ENCODE results near the gene CDK14.

Gene CDK14

DNA sequence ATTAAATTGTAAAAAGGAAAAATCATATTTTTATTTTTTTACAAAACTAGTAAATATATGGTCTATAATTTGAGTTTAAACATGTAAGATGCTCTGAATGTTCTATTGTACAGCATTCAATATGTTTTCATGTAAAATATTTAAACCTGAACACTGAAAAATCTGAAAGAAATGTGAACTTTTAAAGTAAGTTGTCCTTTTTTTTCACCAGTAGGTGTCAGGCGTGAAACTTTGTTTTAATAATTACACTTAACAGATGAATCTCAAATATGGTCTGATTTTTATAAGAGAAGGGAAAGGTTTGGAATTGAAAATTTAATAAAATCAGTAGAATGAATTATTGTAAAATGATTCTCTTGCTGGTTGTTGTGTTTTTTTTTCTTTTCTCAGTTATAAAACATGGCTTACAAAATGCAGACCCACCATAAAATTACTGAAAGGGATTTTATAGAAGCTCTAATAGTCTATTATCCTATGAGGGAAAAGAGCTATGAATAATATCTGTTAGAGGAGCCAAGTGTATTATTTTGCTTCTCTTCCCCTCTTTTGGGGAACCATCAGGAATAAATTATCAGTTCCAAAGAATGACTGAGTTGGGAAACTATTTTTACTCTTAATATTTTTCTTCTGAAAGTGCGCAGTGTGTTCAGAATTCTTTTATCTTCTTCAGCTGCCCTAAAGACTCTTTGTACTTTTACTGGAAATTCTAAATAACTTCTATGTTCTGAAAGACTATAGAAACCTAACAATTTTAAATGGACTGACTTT is 450.4 kb downstream of the CDK14 start:
- Histone ChIP-seq H3K36me3 (ENCODE audit: insufficient read depth, low read length) (no peaks in the 10 kb centered on the region), H3K9me3 (ENCODE audit: low read length) (no peaks in the 10 kb centered on the region), H2AFZ (ENCODE audit: low read depth, low read length) (no peak overlapping the region), H3K4me1 (ENCODE audit: insufficient read depth, low read length) (peaks cover 11% of the 10 kb centered on the region), H3K4me3 (ENCODE audit: low read length) (no peak overlapping the region), H3K27me3 (ENCODE audit: insufficient read depth, low read length) (no peaks in the 10 kb centered on the region)

DNA sequence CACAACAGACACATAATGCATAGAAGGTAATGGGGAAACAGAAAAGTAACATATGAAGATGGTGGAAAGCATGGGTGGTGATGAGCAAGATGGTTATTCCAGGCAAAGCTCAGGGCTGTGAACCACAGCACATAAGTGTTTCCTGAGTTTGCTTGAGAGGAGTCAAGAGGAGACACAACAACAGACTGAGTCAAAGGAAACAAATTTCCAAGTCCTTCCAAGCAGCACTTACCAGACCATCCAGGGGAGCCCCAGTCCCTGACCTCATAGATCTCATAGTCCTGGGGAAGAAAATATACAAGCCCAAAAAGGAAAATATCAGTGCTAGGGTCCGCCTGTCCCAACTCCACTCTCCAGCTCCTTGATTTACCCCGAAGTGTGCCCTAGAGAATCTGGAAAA is 451.5 kb downstream of the CDK14 start:
- Histone ChIP-seq H3K4me3 (ENCODE audit: low read length) (no peak overlapping the region), H3K4me1 (ENCODE audit: insufficient read depth, low read length) (peaks cover 11% of the 10 kb centered on the region), H3K27me3 (ENCODE audit: insufficient read depth, low read length) (no peaks in the 10 kb centered on the region), H3K9me3 (ENCODE audit: low read length) (no peaks in the 10 kb centered on the region), H2AFZ (ENCODE audit: low read depth, low read length) (no peak overlapping the region), H3K36me3 (ENCODE audit: insufficient read depth, low read length) (no peaks in the 10 kb centered on the region)

GRCh38 chr7:91050677-91051076 is 454.6 kb downstream of the CDK14 start:
- H3K27me3 ChIP-seq (ENCODE audit: insufficient read depth, low read length): no peaks in the 10 kb centered on the region
- H3K4me1 ChIP-seq (ENCODE audit: insufficient read depth, low read length): no peaks in the 10 kb centered on the region
- no peaks in the 10 kb centered on the region for H3K9me3 ChIP-seq (ENCODE audit: low read length)
- H3K4me3 ChIP-seq (ENCODE audit: low read length): no peak overlapping the region
- no peak overlapping the region for H2AFZ ChIP-seq (ENCODE audit: low read depth, low read length)
- H3K36me3 ChIP-seq (ENCODE audit: insufficient read depth, low read length): no peaks in the 10 kb centered on the region

GRCh38 chr7:91051966-91052365 is 455.8 kb downstream of the CDK14 start:
- no peaks in the 10 kb centered on the region for H3K36me3 ChIP-seq (ENCODE audit: insufficient read depth, low read length)
- no peaks in the 10 kb centered on the region for H3K27me3 ChIP-seq (ENCODE audit: insufficient read depth, low read length)

GRCh38 chr7:91054374-91054773 is 458.3 kb downstream of the CDK14 start:
- Histone ChIP-seq H3K9me3 (ENCODE audit: low read length) (no peaks in the 10 kb centered on the region), H3K4me3 (ENCODE audit: low read length) (no peak overlapping the region), H2AFZ (ENCODE audit: low read depth, low read length) (no peak overlapping the region), H3K36me3 (ENCODE audit: insufficient read depth, low read length) (no peaks in the 10 kb centered on the region), H3K4me1 (ENCODE audit: insufficient read depth, low read length) (no peaks in the 10 kb centered on the region), H3K27me3 (ENCODE audit: insufficient read depth, low read length) (no peaks in the 10 kb centered on the region)

More at GRCh38 chr7:91051966-91052365, 455.8 kb downstream of the CDK14 start:
- no peaks in the 10 kb centered on the region for H3K9me3 ChIP-seq (ENCODE audit: low read length)
- H3K4me3 ChIP-seq (ENCODE audit: low read length): no peak overlapping the region
- H3K4me1 ChIP-seq (ENCODE audit: insufficient read depth, low read length): no peaks in the 10 kb centered on the region
- H2AFZ ChIP-seq (ENCODE audit: low read depth, low read length): no peak overlapping the region

DNA sequence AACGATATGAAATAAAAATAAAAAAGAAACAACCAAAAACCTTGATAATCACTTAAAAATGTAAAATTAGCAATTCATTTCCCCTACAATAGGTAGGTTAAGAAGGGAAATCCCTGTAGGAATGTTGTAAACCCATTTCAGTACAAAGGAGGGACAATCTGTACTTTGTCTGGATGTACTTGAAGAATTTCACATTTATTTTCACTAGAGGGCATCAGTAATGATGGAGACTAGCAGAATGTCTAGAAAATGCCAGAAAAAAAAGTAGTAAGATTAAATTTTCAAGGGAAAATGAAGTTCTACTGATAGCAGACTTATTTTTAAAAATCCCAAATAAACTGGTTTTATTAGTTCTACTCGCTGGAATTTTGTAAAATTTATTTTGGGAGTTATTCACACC is 459.1 kb downstream of the CDK14 start:
- H3K27me3 ChIP-seq (ENCODE audit: insufficient read depth, low read length): no peaks in the 10 kb centered on the region
- no peaks in the 10 kb centered on the region for H3K36me3 ChIP-seq (ENCODE audit: insufficient read depth, low read length)
- no peak overlapping the region for H3K4me3 ChIP-seq (ENCODE audit: low read length)
- no peaks in the 10 kb centered on the region for H3K9me3 ChIP-seq (ENCODE audit: low read length)
- H3K4me1 ChIP-seq (ENCODE audit: insufficient read depth, low read length): no peaks in the 10 kb centered on the region
- no peak overlapping the region for H2AFZ ChIP-seq (ENCODE audit: low read depth, low read length)

DNA sequence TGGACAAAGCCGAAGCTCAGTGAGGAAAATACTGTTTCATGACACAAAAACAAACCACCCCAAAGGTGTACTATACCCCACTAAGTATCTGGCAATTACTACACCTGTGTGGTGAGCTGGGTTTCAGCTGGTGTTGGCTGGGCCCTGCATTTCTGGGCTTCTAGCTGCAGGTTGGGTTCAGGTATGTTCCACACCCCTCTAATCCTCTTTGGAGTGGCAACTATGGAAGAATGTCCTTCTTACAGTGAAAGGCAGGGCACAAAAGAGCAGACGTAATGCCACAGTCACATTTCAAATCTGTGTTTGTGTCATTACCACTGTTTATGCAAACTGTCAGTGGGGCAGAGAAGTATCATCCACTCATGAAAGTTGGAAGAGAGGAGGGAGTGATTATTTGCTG is 466.6 kb downstream of the CDK14 start:
- H3K36me3 ChIP-seq (ENCODE audit: insufficient read depth, low read length): no peaks in the 10 kb centered on the region
- H2AFZ ChIP-seq (ENCODE audit: low read depth, low read length): no peak overlapping the region
- no peaks in the 10 kb centered on the region for H3K27me3 ChIP-seq (ENCODE audit: insufficient read depth, low read length)
- no peaks in the 10 kb centered on the region for H3K9me3 ChIP-seq (ENCODE audit: low read length)
- no peaks in the 10 kb centered on the region for H3K4me1 ChIP-seq (ENCODE audit: insufficient read depth, low read length)
- H3K4me3 ChIP-seq (ENCODE audit: low read length): no peak overlapping the region

- Histone ChIP-seq H3K4me3 (ENCODE audit: low read length) (no peak overlapping the region), H3K4me1 (ENCODE audit: insufficient read depth, low read length) (no peaks in the 10 kb centered on the region), H3K27me3 (ENCODE audit: insufficient read depth, low read length) (no peaks in the 10 kb centered on the region), H3K9me3 (ENCODE audit: low read length) (no peaks in the 10 kb centered on the region), H2AFZ (ENCODE audit: low read depth, low read length) (no peak overlapping the region), H3K36me3 (ENCODE audit: insufficient read depth, low read length) (no peaks in the 10 kb centered on the region)
These were observed 467.9 kb downstream of the CDK14 start for GRCh38 chr7:91064052-91064451.

GRCh38 chr7:91064938-91065337 is 468.8 kb downstream of the CDK14 start:
- Histone ChIP-seq H3K36me3 (ENCODE audit: insufficient read depth, low read length) (no peaks in the 10 kb centered on the region), H3K4me1 (ENCODE audit: insufficient read depth, low read length) (no peaks in the 10 kb centered on the region), H3K27me3 (ENCODE audit: insufficient read depth, low read length) (no peaks in the 10 kb centered on the region), H3K4me3 (ENCODE audit: low read length) (no peak overlapping the region), H3K9me3 (ENCODE audit: low read length) (peaks cover 1% of the 10 kb centered on the region), H2AFZ (ENCODE audit: low read depth, low read length) (no peak overlapping the region)

DNA sequence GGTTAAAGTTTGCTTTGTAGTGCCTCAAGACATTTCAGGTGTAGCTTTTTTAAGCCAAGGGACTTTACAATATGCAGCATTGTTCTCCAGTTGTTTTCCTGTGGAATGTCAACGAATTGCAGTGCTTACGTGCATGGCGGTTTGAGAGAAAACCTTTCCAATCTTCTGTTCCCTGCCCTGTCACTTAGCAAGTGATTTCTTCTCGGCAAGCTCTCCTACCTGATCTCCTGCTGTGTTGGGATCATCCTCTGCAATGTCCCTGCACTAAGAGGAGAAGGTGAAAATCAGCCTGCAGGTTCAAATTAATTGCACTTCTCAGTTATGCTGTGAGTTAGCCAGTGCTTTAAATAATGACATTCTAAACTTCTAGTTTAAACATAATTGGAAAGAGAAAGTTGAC is 470.5 kb downstream of the CDK14 start:
- Histone ChIP-seq H3K9me3 (ENCODE audit: low read length) (peaks cover 1% of the 10 kb centered on the region), H3K27me3 (ENCODE audit: insufficient read depth, low read length) (no peaks in the 10 kb centered on the region)

GRCh38 chr7:91067242-91067641 is 471.1 kb downstream of the CDK14 start:
- Histone ChIP-seq H2AFZ (ENCODE audit: low read depth, low read length) (no peak overlapping the region), H3K9me3 (ENCODE audit: low read length) (peaks cover 1% of the 10 kb centered on the region), H3K4me1 (ENCODE audit: insufficient read depth, low read length) (no peaks in the 10 kb centered on the region), H3K27me3 (ENCODE audit: insufficient read depth, low read length) (no peaks in the 10 kb centered on the region), H3K36me3 (ENCODE audit: insufficient read depth, low read length) (no peaks in the 10 kb centered on the region), H3K4me3 (ENCODE audit: low read length) (no peak overlapping the region)

More for the DNA sequence above, 470.5 kb downstream of the CDK14 start:
- no peak overlapping the region for H3K4me3 ChIP-seq (ENCODE audit: low read length)
- H3K36me3 ChIP-seq (ENCODE audit: insufficient read depth, low read length): no peaks in the 10 kb centered on the region
- no peaks in the 10 kb centered on the region for H3K4me1 ChIP-seq (ENCODE audit: insufficient read depth, low read length)
- H2AFZ ChIP-seq (ENCODE audit: low read depth, low read length): no peak overlapping the region

DNA sequence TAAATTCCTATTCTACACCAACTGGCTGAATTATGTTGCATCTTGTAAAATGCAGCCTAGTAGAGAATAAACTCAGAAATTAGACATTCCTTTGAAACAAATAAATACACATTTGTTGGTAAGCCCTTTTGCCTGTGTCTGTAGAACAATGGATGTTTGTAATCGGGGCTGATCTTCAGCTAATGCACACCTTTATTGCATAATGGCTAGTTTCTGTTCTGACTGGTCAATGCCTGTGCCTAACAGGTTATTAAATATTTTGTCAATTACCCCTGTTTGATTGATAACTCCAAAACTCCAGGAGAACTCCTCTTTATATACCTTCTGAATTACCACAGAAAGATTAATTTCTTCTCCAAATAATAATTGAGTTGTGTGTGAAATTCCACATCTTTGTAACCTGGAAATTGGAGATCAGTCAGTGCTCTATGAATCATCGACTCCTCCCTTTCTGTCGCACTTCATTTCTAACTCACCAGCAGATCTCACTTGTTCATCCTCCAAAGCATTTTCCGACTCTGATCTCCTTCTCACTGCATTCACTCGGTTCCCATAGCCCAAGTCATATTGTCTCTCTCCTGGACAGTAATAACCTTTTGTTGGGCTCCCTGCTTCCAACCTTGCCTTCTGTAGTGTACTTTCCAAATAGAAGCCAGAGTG is 472.1 kb downstream of the CDK14 start:
- Histone ChIP-seq H3K36me3 (ENCODE audit: insufficient read depth, low read length) (no peaks in the 10 kb centered on the region), H3K4me1 (ENCODE audit: insufficient read depth, low read length) (no peaks in the 10 kb centered on the region)

GRCh38 chr7:91069146-91069545 is 473.0 kb downstream of the CDK14 start:
- no peaks in the 10 kb centered on the region for H3K27me3 ChIP-seq (ENCODE audit: insufficient read depth, low read length)

More for the DNA sequence above, 472.1 kb downstream of the CDK14 start:
- Histone ChIP-seq H3K4me3 (ENCODE audit: low read length) (no peak overlapping the region), H3K27me3 (ENCODE audit: insufficient read depth, low read length) (no peaks in the 10 kb centered on the region), H2AFZ (ENCODE audit: low read depth, low read length) (no peak overlapping the region), H3K9me3 (ENCODE audit: low read length) (peaks cover 1% of the 10 kb centered on the region)

More at GRCh38 chr7:91069146-91069545, 473.0 kb downstream of the CDK14 start:
- H3K4me1 ChIP-seq (ENCODE audit: insufficient read depth, low read length): no peaks in the 10 kb centered on the region
- peaks cover 1% of the 10 kb centered on the region for H3K9me3 ChIP-seq (ENCODE audit: low read length)
- no peak overlapping the region for H2AFZ ChIP-seq (ENCODE audit: low read depth, low read length)
- H3K4me3 ChIP-seq (ENCODE audit: low read length): no peak overlapping the region
- H3K36me3 ChIP-seq (ENCODE audit: insufficient read depth, low read length): peaks cover 2% of the 10 kb centered on the region

All from neuron (in vitro differentiated cells).